ENCODE results near the gene ANGPTL5. TPM values are rescaled to one million over a fixed set of nuclear protein-coding genes. Genes with fewer than 3 reads are reported as not detected.

ANGPTL5 gene
- total and polyA plus RNA-seq, 9 of the 15 experiments (the other 6 are each of a cell fraction or from before 2014, with no cell fraction given): 0.03 TPM; not detected in 8

DNA sequence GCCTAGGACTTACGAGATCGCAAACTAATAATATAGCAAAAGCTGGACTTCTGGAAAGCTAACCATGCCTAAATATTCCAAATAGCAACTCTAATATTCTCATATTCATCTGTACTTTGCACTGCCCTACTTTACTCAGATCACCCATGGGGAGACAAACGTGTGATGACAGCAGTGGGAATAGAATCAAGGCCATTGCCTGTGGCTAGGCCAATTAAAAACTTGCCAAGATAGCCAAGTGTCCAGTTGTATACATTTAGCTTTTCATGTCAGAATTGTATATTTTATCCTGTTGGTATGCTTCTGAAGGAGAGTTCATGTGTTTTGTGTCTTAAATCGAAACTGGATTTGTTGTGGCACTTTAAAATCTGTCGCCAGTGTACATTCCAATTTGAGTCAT lies 2.7 kb downstream of the ANGPTL5 start:
- ChIA-PET POLR2A (no interaction called here), CTCF (ENCODE audit: low intra/inter-chr PET ratio) (no interaction called here)
- H3K9me1 ChIP-seq (ENCODE audit: control insufficient read depth, insufficient read depth, low read length): no peaks in the 10 kb centered on the region
- no TSS peak for BruUV-seq (replicated peaks)
- peaks cover 0 to 8% of the 10 kb centered on the region in 2 experiments; a peak in 1 of 5 replicates for H3K4me1 ChIP-seq (replicated peaks in 1 of 2; ENCODE audit: control insufficient read depth in 2 of 2, insufficient read depth in 2 of 2, low read length in 2 of 2)
- in situ Hi-C loops (cut with MboI): no loop called here
- no peak overlapping the region for H3K4me2 ChIP-seq (ENCODE audit: insufficient read depth, low read length)
- TF ChIP-seq ZNF512 (tag; IDR thresholded peaks at IDR 0.05): no peak
- TF ChIP-seq, protein P1, sequence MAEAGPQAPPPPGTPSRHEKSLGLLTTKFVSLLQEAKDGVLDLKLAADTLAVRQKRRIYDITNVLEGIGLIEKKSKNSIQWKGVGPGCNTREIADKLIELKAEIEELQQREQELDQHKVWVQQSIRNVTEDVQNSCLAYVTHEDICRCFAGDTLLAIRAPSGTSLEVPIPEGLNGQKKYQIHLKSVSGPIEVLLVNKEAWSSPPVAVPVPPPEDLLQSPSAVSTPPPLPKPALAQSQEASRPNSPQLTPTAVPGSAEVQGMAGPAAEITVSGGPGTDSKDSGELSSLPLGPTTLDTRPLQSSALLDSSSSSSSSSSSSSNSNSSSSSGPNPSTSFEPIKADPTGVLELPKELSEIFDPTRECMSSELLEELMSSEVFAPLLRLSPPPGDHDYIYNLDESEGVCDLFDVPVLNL (CRISPR knock-in tag; IDR thresholded peaks at IDR 0.05; ENCODE audit: low read depth): no peak
- no peak for TF ChIP-seq ZNF24 (IDR thresholded peaks at IDR 0.05)
- no peak for TF ChIP-seq CBX5 (IDR thresholded peaks at IDR 0.05; ENCODE audit: borderline replicate concordance, low read depth)
- TF ChIP-seq ZNF3 (CRISPR knock-in tag; IDR thresholded peaks at IDR 0.05): no peak
- no peak overlapping the region for H2AFZ ChIP-seq (ENCODE audit: low read depth, low read length)
- 0% methylated on average over 5 of the region's 5 CpGs for WGBS (ENCODE audit: insufficient coverage, low coverage, missing lambda C conversion rate)
- no peaks in the 10 kb centered on the region for H3K36me3 ChIP-seq (ENCODE audit: control insufficient read depth, insufficient read depth, low read length)
- no peak overlapping the region for H3K4me3 ChIP-seq
- no peaks in the 10 kb centered on the region for H3K9me3 ChIP-seq (replicated peaks; ENCODE audit: control insufficient read depth, insufficient read depth, low read depth, low read length)
- H3K9ac ChIP-seq (ENCODE audit: insufficient read depth in 1 of 2, low read depth in 2 of 2, low read length in 2 of 2): no peak overlapping the region
- H4K20me1 ChIP-seq (replicated peaks; ENCODE audit: control insufficient read depth, insufficient read depth, low read length): no peaks in the 10 kb centered on the region
- FAIRE-seq (no peak), DNase-seq (ENCODE audit: extremely low read depth in 1 of 4, low spot score in 3 of 4) (no peak), ATAC-seq (no peak)
- no peaks in the 10 kb centered on the region for H3K79me2 ChIP-seq (ENCODE audit: control insufficient read depth, insufficient read depth, low read length)
- intact Hi-C loops (cut with micrococcal nuclease): no loop called here
- no peaks in the 10 kb centered on the region for H3K27me3 ChIP-seq (ENCODE audit: control insufficient read depth in 2 of 2, insufficient read depth in 2 of 2, low read length in 2 of 2)
- H3K27ac ChIP-seq (ENCODE audit: extremely low read depth, low read depth, low read length): no peak overlapping the region
